GM06990 (cell line): Measurements from ENCODE around the gene ZKSCAN3.

Source experiments
- DNase-seq: peaks from one replicate; pipeline ENCODE4 v3.0.0-alpha.2; 2011; ENCODE audit not compliant: insufficient read length; ENCODE audit errors: extremely low read depth
- H3K27me3 ChIP-seq: replicated peaks from 2 replicates; pipeline ENCODE4 v1.6.0; 2011; ENCODE audit warnings: low read length; ENCODE audit not compliant: control insufficient read depth, insufficient read depth
- H3K36me3 ChIP-seq: 2 replicates; pipeline ENCODE4 v1.5.1; 2011; ENCODE audit warnings: low read length; ENCODE audit not compliant: control insufficient read depth, insufficient read depth
- H3K4me3 ChIP-seq: replicated peaks from 2 replicates; pipeline ENCODE4 v1.5.1; 2011; ENCODE audit warnings: low read depth, mild to moderate bottlenecking, control low read depth, low read length
- TF ChIP-seq, protein P1 (sequence below): IDR thresholded peaks from 2 replicates; pipeline ENCODE4 v1.5.1; 2011; ENCODE audit warnings: low read length, control low read depth, mild to moderate bottlenecking, inconsistent platforms; ENCODE audit not compliant: insufficient read depth, poor library complexity, severe bottlenecking

ZKSCAN3 gene

DNA sequence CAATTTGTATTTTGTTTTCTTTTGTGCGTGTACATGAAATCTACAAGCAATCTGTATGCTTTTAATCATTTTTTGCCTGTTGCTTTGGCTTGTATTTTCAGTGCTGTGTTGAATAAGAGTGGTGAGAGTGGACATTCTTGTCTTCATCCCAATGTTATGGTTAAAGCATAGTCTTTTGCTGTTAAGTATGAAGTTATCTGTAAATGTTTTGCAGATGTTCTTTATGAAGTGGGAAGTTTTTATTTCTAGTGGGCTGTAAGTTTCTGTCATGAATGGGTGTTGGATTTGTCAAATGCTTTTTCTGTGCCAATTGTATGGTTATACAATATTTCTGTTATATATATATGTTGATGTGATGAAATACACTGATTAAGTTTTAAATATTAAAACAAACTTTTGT is 24.2 kb downstream of the ZKSCAN3 start:
- TF ChIP-seq, protein P1, sequence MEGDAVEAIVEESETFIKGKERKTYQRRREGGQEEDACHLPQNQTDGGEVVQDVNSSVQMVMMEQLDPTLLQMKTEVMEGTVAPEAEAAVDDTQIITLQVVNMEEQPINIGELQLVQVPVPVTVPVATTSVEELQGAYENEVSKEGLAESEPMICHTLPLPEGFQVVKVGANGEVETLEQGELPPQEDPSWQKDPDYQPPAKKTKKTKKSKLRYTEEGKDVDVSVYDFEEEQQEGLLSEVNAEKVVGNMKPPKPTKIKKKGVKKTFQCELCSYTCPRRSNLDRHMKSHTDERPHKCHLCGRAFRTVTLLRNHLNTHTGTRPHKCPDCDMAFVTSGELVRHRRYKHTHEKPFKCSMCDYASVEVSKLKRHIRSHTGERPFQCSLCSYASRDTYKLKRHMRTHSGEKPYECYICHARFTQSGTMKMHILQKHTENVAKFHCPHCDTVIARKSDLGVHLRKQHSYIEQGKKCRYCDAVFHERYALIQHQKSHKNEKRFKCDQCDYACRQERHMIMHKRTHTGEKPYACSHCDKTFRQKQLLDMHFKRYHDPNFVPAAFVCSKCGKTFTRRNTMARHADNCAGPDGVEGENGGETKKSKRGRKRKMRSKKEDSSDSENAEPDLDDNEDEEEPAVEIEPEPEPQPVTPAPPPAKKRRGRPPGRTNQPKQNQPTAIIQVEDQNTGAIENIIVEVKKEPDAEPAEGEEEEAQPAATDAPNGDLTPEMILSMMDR = no peak
- Histone ChIP-seq H3K36me3 (no peaks in the 10 kb centered on the region), H3K4me3 (no peak overlapping the region), H3K27me3 (no peaks in the 10 kb centered on the region)
- DNase-seq = no peak

DNA sequence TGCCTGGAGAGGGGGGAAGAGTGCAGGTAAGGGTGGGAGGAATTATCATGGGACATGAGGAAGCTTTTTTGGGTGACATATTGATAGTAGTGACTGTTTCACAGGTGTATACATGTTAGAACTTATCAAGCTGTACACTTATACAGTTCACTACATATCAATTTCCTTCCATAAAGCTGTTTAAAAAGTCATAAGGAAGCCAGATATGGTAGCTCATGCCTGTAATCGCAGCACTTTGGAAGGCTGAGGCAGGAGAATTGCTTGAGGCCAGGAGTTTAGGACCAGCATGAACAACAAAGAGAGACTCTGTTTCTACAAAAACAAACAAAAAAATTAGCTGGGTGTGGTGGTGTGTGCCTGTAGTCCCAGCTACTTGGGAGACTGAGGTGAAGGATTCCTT is 28.1 kb downstream of the ZKSCAN3 start:
- TF ChIP-seq, protein P1 = no peak
- peaks cover 3% of the 10 kb centered on the region for H3K36me3 ChIP-seq
- DNase-seq = no peak
- no peaks in the 10 kb centered on the region for H3K27me3 ChIP-seq
- no peak overlapping the region for H3K4me3 ChIP-seq

DNA sequence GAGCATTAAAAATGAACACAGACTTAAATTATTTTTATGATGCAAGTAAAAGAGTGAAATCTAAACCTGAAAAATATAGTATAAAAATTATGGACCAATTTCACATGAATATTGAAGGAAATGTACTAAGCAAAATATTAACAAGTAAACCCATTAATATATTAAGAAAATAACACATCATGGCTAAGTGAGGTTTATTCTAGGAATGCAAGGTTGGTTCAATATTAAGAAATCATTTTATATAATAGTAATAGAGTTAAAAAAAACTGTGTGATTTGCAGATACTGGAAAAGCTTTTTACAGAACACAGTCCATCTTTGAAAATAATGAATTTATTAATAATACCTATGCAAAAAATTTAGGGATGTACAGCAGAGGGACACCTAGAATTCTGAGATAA is 28.9 kb downstream of the ZKSCAN3 start:
- DNase-seq = no peak
- H3K4me3 ChIP-seq = no peak overlapping the region
- TF ChIP-seq, protein P1 = no peak
- H3K36me3 ChIP-seq = peaks cover 3% of the 10 kb centered on the region
- no peaks in the 10 kb centered on the region for H3K27me3 ChIP-seq

DNA sequence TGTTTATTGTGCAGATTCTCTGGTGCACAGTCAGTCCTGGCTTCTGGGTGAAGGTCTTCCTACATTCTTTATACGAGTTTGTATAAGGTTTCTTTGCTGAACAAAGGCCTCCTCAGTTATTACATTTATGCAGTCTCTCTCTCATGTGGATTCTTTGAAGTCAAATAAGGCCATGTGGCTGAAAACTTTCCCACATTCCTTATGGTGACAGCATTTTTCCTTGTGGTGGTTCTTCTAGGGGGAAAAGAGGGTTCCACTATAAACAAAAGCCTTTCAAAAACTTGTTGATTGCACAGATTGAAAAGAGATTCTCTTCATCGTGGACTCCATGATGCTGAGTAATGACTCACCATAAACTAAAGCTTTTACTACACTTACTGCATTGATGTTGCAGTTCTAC is 30.6 kb downstream of the ZKSCAN3 start:
- peaks cover 3% of the 10 kb centered on the region for H3K36me3 ChIP-seq
- TF ChIP-seq, protein P1 = no peak
- no peaks in the 10 kb centered on the region for H3K27me3 ChIP-seq
- no peak overlapping the region for H3K4me3 ChIP-seq
- no peak for DNase-seq

DNA sequence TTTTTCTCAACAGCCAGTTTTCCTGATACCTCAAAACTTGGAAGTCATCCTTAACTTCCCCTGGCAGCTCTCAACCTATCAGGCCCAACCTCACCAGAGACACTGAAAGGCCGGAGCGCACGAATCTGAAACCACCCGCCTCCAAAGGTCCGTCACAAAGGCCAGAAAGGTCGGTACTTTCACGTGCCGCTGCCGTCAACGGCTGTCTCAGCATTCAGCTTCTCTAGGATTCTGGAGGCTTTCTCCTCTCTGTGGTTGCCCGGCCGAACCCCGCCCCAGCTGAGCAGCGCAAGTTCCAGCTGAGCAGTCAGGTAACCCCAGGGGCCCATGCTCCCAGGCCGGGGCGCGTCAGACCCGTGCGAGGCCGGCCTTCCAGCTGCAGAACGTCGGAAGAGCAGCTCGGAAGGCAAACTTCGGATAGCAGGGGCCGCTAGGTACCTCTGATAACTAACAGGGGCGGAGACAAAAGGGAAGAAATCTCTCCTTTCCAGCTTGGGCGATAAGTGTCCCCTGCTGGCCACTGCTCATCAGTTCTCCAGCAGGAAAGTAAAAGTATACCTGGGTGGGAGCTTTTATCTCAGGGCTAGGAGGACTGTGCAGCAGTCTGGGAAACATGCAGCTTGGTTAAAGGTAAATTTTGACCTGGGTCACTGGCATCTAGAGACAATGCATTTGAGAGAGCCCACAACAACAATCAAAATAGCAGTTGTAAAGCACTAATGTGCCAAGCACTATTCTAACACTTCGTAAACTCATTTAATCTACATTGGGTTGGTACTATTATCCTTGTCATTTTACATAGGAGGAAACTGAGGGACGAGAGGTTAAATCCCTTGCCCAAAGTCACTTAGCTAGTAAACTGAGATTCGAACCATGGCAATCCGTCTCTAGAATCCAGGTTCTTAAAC is 33.7 kb downstream of the ZKSCAN3 start:
- Histone ChIP-seq H3K36me3 (peaks cover 4% of the 10 kb centered on the region), H3K4me3 (peak overlapping the region; percentile 41), H3K27me3 (no peaks in the 10 kb centered on the region)
- peak; percentile 89 for DNase-seq
- TF ChIP-seq, protein P1 = peak; percentile 18

DNA sequence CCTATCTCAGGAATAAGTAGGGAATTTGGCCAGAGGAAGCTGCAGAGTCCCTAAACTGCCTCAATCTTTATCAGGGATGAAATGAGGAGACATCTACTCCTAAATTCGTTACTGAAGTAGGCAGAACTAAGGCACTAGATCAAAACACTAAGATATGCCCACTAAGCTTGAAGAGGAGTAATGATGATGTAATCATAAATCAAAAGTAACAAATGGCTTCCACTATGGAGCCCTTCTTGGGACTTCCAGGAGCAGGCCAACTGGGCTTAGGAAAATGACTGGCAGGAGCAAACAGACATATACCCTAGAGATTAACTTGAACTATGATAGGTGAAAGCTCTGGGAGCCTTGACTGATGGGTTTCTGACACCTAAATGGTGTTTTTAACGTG is 34.4 kb downstream of the ZKSCAN3 start:
- no peak for DNase-seq
- H3K36me3 ChIP-seq = peaks cover 4% of the 10 kb centered on the region
- TF ChIP-seq, protein P1 = no peak
- no peaks in the 10 kb centered on the region for H3K27me3 ChIP-seq
- H3K4me3 ChIP-seq = no peak overlapping the region
